GM18907 (cell line): ENCODE measurements around the gene AGPAT3.

Experiments used
- ATAC-seq: cut with Tn5 transposase; IDR thresholded peaks from one replicate; pipeline ENCODE4 v1.9.1; 2021; ENCODE audit warnings: mild to moderate bottlenecking, moderate library complexity; ENCODE audit not compliant: unreplicated experiment

AGPAT3 gene

DNA sequence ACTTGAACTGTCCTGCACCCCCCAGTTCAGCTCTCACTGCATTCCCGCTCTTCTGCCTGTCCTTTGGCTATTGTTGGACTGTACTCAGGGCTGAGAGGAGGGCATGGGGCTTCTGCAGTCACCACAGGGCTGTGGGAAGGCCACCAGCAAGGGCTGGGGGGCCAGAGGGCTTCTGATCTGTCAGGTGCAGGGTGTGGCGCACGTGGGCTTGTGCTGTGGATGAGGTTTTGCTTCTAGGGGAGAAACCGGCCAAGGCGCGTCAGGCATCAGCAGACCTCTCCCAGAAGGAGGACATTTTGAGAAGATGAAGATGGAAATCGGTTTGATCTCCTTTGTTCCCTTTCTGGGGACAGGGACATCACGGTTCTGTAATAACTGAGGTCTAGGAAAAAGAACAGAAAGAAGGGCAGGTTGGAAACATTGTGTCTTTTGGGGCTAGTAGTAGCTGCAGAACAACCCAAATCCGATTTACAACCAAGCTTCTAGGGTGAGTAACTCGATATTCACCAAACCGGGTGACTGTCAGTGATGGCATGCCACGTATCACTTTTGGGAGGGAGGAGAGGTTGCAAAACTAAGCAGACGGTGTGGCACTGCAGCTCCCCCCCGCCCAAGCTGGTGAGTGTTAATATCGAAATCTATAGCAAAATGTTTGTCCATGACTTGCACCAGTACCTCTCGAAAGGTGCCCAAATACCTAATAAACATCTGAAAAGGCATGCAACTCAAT is 40.9 kb downstream of the AGPAT3 start:
- no peak for ATAC-seq

DNA sequence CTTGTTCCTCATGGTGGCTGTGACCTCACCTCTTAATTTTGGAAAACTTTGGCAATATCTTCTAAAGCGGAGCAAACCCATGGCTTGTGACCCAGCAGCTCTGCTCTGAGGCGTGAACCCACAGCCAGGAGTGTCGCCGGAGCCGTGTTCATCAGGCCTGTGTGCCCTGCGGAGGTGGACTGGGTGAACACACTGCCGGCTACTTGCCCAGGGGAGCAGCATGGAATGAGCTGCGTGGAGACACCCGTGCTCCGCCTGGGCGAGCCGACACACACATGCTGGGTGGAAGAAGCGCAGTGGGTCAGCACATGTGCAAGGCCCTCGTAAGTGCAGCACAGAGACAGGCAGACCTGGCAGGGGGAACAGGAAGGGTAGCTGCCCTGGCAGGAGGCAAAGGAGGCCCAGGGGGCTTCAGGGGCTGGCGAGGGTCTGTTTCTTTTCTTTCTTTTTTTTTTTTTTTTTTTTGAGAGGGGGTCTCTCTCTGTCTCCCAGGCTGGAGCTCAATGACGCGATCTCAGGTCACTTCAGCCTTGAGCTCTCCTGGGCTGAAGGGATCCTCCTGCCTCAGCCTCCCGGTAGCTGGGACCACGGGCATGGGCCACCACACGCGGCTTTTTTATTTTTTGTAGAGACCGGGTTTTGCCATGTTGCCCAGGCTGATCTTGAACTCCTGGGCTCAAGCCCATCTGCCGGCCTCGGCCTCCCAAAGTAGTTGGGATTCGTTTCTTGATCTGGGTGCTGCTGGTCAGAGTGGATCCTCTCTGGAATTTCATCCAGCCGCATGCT is 41.8 kb downstream of the AGPAT3 start:
- ATAC-seq: no peak

DNA sequence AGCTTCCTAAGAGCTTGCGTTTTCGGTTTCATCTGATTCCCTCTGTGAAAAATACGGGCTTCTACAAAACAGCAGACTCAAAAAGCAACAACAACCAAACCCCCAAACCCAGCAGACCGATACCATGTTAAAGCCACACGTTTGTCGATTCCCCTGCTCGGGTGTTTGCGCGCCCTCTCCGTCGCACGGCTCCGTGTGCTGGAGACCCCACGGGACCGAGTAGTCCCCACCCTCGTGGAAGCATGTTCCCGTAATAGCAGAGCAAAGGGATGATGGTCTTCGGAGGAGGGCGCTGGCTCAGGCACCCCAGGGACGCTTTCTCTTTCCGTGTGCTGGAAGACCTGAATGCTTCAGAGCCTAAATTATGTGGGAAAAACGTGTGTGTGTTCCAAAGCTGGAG is 42.7 kb downstream of the AGPAT3 start:
- ATAC-seq: no peak

DNA sequence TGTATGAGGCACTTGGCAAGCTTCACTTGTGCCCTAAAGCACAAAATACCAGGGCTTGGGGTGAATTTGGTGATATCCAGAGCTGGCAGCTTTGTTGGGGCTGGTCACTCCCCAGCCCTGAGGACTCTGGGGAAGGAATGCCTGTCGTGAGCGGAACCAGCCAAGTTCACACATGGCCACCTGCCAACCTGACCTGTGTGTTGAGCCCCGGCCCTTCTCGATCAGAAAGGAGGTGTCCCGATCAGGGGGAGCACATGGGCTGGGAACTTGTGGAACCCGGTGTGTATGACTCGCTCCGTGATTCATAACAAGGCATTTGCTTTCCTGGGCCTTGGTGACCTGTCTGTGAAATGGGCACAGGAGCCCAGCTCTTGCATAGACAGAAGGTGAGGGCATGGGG is 43.1 kb downstream of the AGPAT3 start:
- ATAC-seq: no peak

DNA sequence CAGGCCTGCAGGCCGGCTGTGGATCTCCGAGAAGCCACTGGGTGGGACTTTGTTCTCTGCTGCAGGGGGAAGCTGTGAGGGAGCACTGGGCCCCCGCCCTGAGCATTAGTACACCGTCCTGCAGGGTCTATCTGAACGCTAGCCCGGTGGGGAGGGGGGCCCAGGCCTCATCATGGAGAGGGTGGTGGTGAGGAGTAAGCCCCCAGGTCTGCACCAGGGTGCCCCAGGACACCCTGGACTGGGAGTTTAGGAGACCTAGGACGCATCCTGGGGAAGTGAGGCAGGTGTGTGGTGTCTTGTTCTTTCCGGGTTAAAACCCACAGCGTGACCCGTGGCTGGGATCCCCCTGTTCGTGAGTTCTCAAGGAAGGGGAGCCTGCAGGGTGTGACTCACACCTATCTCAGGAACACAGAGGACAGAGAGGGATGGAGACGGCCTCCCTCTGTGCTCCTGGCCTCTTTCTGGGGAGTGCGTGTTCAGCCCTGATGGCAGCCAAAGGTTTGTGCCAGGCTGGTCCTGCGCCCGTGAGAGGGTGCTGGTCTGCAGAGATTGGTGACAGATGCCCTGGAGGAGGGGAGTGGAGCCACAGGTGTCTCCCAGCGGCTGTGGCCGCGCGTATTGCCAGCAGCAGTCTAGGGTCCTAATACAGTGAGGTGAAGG is 44.8 kb downstream of the AGPAT3 start:
- ATAC-seq: no peak

DNA sequence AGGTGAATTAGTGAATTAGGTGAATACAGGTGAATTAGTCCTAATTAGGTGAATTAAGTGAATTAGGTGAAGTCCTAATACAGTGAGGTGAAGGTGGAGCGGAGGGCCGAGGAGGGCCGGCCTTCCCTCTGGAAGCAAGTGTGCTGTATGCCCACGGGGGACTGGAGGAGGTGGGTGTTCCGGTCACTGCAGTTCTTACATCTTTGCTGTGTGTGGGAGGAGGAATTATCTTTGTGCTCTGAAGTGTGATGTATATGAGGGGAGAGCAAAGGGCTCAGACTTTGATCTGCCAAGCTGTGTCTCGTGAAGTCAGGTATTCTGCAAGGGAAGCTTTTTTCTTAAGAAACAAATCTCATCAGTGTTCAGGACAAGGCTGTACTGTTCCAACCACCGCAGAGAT is 45.4 kb downstream of the AGPAT3 start:
- ATAC-seq: no peak

DNA sequence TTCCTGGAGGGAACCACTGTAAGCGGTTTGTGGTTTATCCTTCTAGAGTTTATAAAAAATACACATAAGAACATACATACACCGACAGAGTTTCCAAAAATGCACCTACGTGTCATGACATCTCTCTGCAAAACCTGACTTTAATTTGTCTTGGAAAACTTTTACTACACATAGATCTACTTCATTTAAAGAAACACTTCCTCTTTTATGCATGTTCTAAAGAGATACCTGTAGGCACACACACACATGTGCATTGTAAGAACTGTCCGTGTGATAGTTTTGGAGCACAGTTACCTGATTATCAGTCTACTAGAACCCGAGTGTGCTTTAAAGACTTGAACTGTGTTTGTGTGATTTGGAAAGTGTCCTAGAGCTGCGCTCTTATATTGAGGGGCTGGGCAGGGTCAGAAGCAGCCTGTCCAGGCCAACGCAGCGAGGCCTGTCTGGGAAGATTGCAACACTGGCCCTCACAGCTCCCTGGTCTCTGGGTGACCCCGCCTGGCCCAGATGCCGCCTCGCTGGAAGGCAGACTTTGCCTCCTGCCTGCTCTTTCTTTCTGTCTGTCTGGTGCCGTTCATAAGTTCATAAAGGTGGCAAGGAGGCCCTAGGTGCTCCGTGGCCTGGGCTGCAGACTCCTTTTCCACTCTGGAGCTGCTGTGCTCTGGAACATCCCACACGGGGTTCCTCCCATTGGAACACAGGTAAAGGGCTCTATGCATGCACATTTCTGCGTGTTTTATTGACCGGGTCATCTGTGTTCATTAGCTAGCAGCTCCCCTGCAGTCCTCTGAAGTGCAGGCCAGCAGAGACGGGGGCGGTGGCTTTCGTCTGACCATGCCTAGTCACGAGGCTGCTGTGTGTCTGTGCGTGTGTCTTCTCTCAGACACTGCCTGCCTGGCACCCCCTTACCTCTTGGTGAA is 46.3 kb downstream of the AGPAT3 start:
- no peak for ATAC-seq

DNA sequence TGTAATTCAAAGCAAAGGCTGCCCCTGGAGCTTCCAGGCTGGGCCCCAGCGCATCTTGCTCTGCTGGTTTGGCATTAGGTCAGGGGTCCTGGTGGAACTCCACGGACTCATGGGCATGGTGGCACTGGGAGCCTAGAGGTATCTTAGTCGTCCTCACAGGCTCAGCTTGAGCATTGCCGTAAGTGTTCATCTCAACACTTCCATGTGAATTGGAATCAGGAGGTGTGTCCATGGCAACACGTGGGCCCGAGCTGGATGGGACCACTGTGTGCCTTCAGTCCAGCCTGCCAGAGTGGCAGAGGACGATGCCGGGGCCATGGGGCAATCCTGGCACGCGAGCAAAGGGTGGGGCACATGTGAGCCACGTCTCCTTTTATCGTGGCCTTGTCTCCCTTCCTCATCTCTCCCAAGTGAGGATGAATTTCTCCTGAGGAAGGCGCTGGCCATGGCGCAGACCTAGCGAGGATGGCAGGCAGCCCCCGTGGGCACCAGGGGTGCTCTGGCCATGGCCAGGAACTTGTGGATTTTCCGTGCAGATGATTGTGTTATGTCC is 47.0 kb downstream of the AGPAT3 start:
- ATAC-seq: no peak

DNA sequence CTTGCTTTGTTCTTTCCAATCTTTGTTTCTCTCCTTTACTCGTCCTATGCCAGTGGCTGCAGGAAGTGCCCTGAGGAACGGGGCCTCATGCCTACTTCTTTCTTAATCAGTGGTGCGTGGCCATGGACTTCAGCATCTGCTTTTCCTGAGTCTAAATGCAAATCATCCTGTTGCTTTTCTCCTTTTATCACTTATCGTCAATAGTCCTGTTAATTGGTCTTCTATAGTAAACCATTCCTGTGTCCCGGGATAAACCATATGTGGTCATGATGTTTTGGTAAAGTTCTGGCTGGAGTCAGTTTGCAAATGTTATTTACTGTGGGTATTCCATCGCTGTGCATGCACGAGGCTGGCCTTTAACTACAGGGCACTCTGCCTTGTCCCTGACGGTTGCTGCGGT is 47.5 kb downstream of the AGPAT3 start:
- no peak for ATAC-seq

DNA sequence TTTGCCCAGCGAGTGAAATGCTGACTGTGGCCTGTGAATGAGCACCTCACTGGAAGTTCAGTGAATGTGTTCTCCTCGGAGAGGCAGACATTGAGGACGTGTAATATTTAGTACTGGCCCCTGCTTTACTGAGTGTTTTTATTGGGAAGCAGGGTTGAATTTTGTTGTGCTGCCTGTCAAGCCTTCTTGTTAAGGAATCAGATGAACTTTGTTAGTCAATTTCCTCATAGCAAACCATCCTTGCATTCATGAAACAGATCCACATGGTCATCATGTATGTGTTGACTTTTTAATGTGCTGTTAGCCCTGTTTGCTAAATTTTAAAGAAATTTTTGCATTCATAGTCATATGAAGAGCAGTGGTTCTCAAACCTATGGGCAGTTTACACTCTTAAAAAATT is 47.9 kb downstream of the AGPAT3 start:
- ATAC-seq: no peak

DNA sequence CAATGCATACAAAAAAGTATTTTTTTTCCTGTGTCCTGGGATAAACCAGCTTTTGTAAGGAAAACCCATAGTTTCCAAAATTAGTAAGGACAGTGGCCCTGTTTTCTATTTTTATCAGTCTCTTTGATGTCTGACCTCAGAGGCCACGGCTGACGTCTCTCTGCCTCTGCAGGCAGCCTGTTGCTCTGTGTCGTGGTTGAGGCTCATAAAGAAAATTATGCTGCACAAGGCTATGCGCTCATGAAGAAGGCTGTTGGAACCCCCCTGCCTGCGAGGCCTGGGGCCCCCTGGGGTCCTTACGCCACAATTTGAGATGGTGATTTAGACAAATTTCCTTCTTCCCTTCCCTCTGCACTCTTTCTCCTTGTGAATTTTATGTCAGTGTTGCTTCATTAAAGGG is 48.9 kb downstream of the AGPAT3 start:
- ATAC-seq: no peak

DNA sequence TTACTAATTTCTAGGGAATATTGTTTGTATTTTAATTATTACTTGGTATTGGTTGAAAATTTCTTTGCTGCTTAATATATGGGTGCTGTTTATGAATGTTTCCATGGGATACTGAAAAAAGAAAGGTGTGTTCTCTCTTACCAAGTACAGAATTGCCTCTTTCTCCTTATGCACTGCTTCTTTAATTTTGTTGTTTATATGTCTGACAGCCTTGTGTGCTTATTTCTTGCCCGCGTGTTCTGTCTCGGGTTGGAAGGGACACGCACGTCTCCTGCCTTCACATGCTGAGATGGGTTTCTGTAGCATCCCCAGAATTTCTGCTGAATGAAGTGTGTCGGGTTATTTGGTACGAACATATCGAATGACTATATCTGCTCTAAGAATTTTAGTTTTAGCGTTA is 51.1 kb downstream of the AGPAT3 start:
- ATAC-seq: no peak

DNA sequence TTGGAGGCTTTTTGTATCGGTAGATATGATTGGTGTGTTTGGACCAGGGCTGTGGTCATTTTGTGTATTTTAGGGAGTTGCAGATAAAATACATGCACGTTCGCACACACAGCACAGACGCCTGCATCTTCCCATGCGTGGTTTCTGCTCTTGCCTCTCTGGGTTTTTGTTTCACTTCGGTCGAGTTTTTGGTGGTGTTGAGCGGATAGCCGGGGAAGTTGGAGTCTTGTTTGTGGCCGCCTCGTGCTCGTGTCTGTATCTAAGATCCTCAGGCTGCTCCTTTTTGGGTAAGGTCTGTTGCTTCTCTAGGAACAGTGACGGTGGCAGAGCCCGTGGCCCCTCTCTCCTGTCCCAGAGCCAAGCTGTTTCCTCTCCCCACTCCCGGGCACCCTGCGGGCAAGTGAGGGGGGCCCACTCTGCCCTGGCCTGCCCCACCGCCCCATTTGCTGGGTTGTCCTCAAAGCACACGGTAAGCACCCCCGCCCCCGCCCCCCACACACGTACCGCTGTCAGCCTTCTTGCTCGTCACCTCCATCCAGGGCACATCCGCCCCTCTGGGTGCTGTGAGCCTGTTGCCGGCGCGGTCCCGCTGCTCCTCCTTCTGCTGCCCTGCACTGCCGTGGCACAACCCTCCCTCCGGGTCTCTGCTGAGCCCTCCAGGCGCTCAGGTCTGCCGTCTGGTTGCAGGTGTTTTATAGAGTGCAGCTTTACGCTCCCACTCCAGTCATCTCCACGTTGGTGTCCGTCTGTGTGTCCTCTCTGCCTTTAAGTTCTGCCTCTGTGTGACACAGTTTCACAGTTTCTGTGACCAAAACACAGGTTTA is 51.9 kb downstream of the AGPAT3 start:
- ATAC-seq: no peak

DNA sequence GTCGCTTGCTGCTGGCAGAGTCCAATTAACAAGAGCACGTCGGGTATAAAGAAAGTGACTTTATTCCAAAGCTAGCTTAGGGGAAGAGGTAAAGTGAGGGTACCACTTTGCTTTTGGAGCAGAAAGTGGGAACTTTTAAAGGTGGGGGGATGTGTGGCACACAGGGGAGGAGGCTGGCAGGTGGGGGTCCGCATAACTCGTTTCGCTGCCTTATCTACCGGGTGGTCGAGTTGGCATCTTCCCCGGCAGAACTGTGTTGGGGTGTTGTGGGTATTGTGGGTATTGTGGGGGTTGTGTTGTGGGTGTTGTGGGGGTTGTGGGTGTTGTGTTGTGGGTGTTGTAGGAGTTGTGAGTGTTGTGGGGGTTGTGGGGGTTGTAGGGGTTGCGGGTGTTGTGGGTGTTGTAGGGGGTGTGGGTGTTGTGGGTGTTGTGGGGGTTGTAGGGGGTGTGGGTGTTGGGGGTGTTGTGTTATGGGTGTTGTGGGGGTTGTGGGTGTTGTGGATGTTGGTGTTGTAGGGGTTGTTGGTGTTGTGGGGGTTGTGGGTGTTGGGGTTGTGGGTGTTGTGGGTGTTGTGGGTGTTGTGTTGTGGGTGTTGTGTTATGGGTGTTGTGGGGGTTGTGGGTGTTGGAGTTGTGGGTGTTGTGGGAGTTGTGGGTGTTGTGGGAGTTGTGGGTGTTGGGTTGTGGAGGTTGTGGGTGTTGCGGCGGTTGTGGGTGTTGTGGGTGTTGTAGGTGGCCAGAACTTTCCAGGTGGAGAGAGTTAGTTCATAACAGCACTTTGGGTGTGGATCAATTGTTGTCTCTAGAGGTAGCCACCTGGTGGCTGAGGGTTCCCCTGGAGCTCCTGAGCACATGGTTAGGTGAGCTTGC is 52.7 kb downstream of the AGPAT3 start:
- no peak for ATAC-seq

DNA sequence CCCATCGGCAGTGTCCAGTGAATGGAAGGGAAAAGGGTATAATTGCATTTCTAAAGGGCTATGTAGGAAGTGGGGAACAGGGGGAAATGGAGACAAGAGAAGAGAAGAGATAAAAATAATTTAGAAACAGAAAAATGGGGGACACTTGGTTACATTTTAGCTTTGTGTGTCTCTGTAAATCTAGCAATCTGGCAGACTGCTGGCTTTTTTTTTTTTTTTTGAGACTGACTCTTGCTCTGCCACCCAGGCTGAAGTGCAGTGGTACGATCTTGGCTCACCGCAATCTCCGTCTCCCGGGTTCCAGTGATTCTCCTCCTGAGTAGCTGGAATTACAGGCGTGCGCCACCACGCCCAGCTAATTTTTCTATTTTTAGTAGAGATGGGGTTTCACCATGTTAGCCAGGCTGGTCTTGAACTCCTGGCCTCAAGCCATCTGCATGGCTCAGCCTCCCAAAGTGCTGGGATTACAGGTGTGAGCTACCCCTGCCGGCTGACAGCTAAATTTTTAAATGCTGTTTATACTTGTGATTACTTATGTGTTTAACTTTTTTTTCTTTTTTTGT is 53.4 kb downstream of the AGPAT3 start:
- ATAC-seq: no peak

DNA sequence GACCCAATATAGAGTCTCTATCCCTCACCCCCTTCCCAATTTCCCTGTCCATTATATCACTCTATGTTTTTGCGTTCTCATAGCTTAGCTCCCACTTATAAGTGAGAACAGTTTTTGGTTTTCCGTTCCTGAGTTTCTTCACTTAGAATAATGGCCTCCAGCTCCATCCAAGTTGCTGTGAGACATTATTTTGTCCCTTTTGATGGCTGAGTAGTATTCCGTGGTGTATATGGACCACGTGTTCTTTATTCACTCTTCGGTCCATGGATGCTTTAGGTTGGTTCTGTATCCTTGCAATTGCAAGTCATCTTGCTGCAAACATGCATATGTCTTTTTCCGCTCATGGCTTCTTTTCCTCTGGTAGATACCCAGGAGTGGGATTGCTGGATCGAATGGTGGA is 54.3 kb downstream of the AGPAT3 start:
- ATAC-seq: no peak

DNA sequence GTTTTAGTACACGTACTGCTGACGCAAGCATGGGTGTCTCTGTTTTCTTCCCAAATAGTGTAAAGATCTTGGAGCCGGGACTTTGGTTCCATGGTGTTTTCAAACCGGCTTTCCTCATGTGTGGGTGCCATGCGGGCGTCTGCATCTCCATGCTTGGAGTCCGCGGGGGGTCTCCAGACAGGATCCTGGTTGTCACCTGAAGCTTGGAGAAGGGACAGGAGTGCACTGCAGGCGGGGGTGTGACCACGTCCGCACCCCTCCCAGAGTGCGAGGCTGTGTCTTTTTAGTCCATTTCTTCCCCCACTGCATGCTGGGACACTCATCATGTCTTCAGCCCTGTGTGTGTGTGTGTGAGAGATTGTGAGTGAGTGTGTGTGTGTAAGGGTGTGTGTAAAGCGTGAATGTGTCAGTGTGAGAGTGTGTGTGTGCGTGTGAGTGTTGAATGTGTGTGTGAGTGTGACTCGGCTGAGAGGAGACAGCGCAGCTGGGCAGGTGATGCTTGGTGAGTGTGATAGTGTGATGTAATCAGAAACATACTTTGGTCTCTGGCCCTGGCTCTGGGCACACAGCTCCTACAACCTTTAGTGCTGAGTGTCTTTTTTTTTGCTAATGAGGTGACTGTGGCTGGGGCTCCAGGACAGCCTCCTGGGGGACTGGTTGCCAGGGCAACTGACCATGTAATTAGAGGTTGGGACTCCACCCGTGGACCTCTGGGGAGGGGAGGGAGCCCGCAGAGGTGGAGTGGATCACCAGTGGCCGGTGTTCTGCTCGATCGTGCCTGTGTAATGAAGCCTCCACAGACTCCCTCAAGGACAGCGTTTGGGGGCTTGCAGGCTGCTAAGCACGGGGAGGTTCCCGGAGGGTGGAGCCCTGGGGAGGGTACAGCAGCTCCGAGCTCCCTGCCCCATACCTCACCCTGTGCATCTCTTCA is 55.1 kb downstream of the AGPAT3 start:
- ATAC-seq: no peak
